Stimulated activated CD8-positive, alpha-beta memory T cell treated with anti-CD3 and anti-CD28 coated beads, Interleukin-12 subunit alpha, Interleukin-12 subunit beta, amount 100 ng/mL, for 24 hours (primary cell): ENCODE measurements around the gene NOS1AP.

ENCODE experiments used
- DNase-seq: peaks from one replicate; pipeline ENCODE4 v3.0.0-alpha.2; 2020; ENCODE audit errors: extremely low read depth

NOS1AP gene

GRCh38 chr1:162252214-162252613 is 182.7 kb downstream of the NOS1AP start:
- DNase-seq = no peak

- no peak for DNase-seq
These were observed 184.3 kb downstream of the NOS1AP start for GRCh38 chr1:162253790-162254189.

- no peak for DNase-seq
These were observed 186.8 kb downstream of the NOS1AP start for GRCh38 chr1:162256287-162256686.

GRCh38 chr1:162258394-162258793 is 188.9 kb downstream of the NOS1AP start:
- no peak for DNase-seq

- no peak for DNase-seq
These were observed 190.5 kb downstream of the NOS1AP start for GRCh38 chr1:162259894-162260455.

GRCh38 chr1:162264108-162264507 is 194.6 kb downstream of the NOS1AP start:
- DNase-seq = no peak

GRCh38 chr1:162265983-162266382 is 196.5 kb downstream of the NOS1AP start:
- DNase-seq = no peak

GRCh38 chr1:162270016-162270770 is 200.7 kb downstream of the NOS1AP start:
- DNase-seq = no peak

- DNase-seq = no peak
These were observed 202.5 kb downstream of the NOS1AP start for GRCh38 chr1:162271972-162272371.

- DNase-seq = no peak
These were observed 202.9 kb downstream of the NOS1AP start for GRCh38 chr1:162272419-162272818.

GRCh38 chr1:162275622-162276175 is 206.2 kb downstream of the NOS1AP start:
- DNase-seq = no peak

GRCh38 chr1:162276493-162276892 is 207.0 kb downstream of the NOS1AP start:
- no peak for DNase-seq

GRCh38 chr1:162279136-162279498 is 209.6 kb downstream of the NOS1AP start:
- no peak for DNase-seq

GRCh38 chr1:162281426-162281825 is 211.9 kb downstream of the NOS1AP start:
- DNase-seq = no peak

GRCh38 chr1:162283657-162284056 is 214.2 kb downstream of the NOS1AP start:
- no peak for DNase-seq

GRCh38 chr1:162284206-162284955 is 214.9 kb downstream of the NOS1AP start:
- no peak for DNase-seq

GRCh38 chr1:162285149-162285561 is 215.7 kb downstream of the NOS1AP start:
- no peak for DNase-seq

- DNase-seq = no peak
These were observed 221.5 kb downstream of the NOS1AP start for GRCh38 chr1:162291000-162291399.

- DNase-seq = no peak
These were observed 222.9 kb downstream of the NOS1AP start for GRCh38 chr1:162292422-162292849.

GRCh38 chr1:162293073-162293692 is 223.7 kb downstream of the NOS1AP start:
- DNase-seq = no peak

- DNase-seq = no peak
These were observed 224.5 kb downstream of the NOS1AP start for GRCh38 chr1:162294015-162294414.

- DNase-seq = no peak
These were observed 227.7 kb downstream of the NOS1AP start for GRCh38 chr1:162297208-162297607.
